Measurements from ENCODE around the gene SLC7A7.
"Not testable (repeated sequence)": the region's sequence is repeated elsewhere in the genome, so short reads cannot be mapped to it uniquely, and the experiment has no call there.

Gene SLC7A7

DNA sequence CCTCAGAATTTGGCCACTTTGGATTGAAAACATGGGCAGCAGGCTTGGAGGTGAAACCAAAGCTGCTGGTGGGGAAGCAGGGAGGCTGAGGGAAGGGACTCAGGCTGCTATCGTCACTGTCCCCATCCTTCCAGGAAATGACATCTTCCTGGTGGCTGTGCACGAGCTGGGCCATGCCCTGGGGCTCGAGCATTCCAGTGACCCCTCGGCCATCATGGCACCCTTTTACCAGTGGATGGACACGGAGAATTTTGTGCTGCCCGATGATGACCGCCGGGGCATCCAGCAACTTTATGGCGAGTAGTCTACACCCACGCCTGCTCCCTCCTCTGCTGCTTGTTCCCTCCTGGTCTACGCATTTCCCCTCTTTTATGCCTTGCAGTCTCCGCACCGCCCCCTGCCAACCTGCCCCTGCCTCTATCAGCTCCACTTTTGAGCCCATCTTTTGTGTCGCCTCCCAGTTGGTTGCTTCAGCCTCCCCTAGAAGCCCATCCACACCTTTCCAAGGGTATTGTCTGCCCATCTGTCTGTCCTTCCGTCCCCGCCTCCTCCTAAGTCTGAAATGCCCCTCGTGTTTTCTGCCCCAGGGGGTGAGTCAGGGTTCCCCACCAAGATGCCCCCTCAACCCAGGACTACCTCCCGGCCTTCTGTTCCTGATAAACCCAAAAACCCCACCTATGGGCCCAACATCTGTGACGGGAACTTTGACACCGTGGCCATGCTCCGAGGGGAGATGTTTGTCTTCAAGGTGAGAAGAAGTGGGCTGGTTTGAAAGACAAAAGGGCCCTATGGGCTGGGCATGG, 28.1 kb upstream of the SLC7A7 start:
- DNase-seq, result no peak

DNA sequence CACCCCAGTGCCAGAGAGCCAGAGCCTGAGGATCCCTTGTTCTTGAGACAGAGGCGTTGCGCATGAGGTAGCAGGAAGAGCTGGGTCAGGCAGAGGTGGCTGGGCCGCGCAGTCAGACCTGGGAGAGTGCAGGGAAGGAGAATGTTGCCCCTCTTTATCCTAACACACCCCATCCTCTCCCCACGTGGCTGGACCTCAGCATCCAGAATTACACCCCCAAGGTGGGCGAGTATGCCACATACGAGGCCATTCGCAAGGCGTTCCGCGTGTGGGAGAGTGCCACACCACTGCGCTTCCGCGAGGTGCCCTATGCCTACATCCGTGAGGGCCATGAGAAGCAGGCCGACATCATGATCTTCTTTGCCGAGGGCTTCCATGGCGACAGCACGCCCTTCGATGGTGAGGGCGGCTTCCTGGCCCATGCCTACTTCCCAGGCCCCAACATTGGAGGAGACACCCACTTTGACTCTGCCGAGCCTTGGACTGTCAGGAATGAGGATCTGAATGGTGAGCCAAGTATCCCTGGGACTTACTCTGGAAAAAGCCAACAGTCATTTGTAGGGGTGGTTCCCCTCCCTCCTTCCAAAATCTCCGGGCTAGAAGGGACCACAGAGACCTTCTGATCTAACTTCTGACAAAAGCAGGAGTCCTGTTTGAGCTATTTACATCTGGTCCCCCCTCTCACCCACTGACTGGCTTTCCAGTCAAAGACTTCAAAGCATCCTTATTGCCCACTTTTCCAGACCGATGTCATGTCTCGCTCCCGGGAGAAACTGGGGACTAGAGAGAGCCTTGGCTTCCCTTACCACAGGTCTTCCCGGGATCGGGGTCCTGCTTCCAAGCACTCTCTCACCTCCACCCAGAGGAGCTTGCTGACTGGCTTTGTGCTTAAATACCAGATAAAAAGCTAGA, 27.2 kb upstream of the SLC7A7 start:
- DNase-seq, result no peak

GRCh38 chr14:22841769-22842168, 26.5 kb upstream of the SLC7A7 start:
- no peak for DNase-seq

DNA sequence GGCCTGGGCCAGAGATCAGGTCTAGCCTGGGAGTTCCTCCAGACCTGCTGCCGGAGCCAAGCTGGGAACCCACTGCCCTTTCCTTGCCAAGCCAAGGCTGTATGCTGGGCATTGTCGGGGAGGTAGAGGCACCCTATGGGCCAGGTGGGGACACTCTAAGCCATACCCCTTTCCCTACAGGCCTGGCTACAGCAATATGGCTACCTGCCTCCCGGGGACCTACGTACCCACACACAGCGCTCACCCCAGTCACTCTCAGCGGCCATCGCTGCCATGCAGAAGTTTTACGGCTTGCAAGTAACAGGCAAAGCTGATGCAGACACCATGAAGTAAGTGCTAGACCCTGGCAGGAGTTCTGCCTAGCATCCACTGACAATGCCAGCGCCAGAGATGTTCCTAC, 26.1 kb upstream of the SLC7A7 start:
- no peak for DNase-seq

DNA sequence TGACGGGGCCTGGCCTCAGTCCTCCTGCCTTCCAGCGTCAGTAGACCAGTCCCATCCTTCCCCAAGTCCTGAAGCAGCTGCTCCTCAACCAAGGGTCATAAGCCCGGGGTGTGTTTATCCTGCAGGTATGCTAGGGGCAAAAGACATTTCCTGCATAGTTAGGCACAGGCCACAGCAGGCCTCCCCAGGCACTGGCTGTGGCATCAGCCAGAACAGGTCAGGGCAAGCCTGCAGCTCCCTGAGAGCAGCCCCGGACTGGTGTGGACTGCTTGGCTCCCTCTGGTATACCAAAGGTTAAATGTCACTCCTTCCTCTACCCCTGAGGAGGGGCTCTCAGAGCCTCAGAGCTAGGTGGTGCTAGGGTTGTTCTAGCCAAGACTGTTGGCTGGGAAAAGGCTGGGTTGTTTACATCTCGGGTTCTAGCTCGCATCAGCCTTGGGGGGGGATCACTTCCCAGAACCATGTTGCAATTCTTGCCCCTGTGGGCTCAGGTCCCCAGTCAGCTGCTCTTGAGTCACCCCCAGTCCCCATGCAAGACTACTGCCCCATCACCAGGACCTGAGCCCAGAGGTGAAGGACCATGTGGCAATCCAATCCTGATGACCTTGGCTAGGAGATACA, 24.0 kb upstream of the SLC7A7 start:
- DNase-seq, result no peak

- no peak for DNase-seq
Measured at GRCh38 chr14:22838631-22839041, 23.4 kb upstream of the SLC7A7 start.

DNA sequence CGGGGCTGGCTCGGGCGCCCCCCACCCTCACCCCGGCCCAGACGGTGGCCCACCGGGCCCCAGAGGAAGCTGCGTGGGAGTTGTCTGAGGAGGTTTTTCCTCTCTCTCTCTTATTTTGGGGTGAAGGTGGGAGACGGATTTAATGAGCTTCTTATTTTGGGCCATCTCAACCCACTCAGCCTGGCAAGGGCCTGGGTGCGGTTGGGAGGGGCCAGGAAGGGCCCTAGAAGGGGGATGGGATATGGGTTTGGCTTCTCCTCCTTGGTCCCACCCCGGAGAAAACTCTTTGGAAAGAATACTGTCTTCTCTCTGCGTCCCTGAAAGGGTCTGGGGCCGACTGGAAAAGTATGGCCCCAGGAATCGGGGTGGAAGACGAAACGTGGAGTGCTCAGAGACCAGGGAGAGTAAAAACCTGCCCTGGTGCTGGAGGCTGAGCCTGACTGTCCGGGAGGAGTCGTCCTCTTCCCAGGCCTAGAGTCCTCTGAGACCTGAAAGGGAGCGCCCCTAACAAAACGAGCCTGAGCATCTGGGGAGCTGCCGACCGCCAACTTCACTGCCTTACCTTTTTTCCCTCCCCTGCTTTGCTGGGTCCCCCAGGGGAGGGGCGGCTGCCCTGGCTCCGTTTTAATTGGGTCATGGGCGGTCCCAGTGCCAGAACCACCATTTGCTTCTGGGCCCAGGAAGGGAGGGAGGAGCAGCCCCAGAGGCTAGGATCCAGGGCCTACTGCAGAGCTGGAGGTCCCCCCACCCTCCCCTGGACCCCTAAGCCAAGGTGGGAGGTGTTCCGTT, 22.7 kb upstream of the SLC7A7 start:
- no peak for DNase-seq

DNA sequence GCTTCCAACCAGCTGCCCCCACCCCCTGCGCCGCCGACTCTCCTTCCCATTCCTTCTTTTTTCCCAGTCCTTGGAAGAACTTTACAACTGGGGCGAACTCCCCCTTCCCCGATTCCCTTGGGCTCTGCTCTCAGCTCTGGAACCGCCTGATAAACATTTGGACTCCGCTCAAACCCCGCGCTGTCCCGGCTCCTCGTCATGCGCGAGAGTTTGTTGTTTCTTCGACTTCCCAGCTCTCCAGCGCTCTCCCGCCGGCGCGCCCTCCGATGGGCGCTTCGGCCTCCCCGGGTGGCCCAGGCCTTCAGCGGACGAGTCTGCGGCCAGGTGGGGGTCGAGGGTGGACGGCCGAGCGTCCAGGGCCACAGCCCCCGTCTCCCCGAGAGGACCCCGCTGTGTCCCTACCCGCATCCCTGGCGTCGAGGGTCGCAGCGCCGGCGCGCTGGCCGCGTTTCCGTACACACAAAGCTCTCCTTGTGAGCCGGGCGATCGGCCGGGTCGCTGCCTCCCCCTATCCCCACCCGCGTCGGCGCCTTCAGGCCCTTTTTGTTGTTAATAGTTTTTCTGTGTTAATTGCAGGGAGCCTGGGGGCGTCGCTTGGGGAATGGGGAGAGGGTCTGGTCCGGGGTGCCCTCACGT, 22.0 kb upstream of the SLC7A7 start:
- DNase-seq, result no peak

DNA sequence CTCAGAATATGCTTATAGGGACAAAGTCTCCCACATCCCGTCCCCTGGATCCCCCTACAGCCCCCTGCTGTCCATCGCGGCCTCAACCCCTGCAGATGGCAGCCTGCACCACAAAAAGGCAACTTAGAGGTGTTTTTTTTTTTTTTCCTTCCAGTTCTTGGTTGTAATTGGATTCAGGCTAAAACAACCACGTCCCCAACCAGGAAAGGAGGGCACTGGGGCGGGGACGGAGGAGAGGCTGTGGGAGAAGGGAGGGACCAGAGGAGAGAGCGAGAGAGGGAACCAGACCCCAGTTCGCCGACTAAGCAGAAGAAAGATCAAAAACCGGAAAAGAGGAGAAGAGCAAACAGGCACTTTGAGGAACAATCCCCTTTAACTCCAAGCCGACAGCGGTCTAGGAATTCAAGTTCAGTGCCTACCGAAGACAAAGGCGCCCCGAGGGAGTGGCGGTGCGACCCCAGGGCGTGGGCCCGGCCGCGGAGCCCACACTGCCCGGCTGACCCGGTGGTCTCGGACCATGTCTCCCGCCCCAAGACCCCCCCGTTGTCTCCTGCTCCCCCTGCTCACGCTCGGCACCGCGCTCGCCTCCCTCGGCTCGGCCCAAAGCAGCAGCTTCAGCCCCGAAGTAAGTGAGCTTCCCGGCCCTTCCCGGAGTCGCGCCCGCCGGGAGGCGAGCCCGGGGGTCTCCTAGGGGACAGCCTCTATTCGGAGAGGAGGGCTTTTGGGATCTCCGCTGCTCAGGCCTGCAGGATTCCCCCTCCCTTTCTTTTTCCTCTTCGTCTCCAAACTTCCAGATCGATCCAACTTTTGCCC, 21.3 kb upstream of the SLC7A7 start, which contains the start of gene MMP14:
Gene MMP14, plus strand, starts transcription at position 285 of the 813 bp plus-strand sequence. Its CDS starts 233 bp downstream, at position 518.
- DNase-seq, result no peak

- DNase-seq, result no peak
Measured at GRCh38 chr14:22835505-22835904, 20.3 kb upstream of the SLC7A7 start.

DNA sequence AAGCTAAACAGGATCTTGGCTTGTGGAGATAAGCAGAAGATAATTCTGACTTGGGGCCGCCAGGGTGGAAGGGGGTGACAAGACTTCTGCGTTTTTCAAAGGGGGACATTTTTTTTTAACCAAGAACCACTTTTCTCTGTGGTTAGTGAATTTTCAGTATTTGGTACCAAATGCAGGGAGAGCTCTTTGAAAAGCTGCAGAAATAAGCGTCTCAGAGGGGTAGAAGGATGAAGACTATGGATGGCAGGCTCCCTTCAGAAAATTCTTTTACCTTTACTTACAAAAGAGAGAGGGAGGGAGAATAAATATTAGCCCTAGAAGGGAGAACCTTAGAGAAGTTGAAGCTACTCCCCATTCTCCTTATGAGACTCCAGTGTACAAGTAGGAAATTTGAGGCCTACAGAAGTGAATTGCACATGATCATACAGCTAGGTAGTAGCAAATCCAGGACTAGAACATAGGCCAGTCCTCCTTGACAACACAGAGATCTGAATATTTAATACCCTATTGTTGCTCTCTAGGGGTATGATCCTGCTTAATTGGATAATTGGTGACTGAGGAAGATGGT, 15.3 kb upstream of the SLC7A7 start:
- no peak for DNase-seq

GRCh38 chr14:22829661-22830442, 14.6 kb upstream of the SLC7A7 start, which contains the start of gene MRPL52:
MRPL52 (plus strand) TSS chr14:22829887; CDS start chr14:22829913, 26 bp downstream.
- peak; percentile 79 for DNase-seq

GRCh38 chr14:22829076-22829660, 13.9 kb upstream of the SLC7A7 start:
- DNase-seq, result not testable (repeated sequence)

- DNase-seq, result no peak
Measured at GRCh38 chr14:22824711-22825359, 9.6 kb upstream of the SLC7A7 start.

- DNase-seq, result peak; percentile 52
Measured at GRCh38 chr14:22822571-22823098, 7.4 kb upstream of the SLC7A7 start.

- DNase-seq, result no peak
Measured at GRCh38 chr14:22822016-22822570, 6.9 kb upstream of the SLC7A7 start.

DNA sequence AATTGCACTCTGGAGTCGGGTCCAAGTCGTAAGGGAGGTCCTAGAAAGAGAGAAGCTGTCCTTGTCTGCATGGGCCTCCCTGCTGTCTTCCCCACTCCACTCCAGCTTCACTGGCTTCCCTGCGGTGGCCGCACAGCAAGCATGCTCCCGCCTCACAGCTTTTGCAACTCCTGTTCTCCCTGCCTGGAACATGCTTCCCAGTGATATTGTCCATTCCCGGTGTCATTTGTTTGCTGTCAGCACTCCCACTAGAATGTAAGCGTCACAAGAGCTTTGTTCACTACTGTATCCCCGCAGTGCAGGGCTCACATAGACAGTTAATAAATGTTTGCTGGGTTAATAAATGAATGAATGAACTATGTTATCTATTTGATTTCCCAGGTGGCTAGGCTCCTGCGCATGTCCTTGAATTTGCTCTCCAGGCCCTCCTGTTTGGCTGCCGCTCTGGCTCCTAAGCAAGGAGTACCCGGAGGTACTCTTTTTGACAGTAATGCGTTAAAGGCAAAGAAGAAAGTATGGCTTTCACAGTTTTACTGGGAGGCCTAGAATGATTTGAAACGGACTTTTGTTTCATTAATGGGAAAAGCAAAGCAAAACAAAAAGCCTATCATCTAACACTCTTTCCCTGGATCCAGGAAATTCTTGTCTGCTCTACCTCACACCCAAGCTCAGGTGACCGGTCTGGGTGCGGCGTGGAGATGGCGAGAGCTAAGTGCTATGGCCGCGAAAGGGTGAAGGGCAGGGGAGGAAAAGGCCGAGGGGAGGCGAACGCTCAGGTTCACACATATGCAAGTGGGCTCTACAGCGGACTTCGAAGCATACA, 6.2 kb upstream of the SLC7A7 start:
- no peak for DNase-seq
